HepG2 (cell line): ENCODE data around the gene NT5DC1. TPM values are rescaled to one million over a fixed set of nuclear protein-coding genes. Genes with fewer than 3 reads are reported as not detected.

Source experiments
- ATAC-seq: fragments of 200-7000 bp; cut with Tn5 transposase; 3 replicates; pipeline ENCODE4 v1.9.1; 2020; ENCODE audit warnings: mild to moderate bottlenecking, moderate library complexity
- BruUV-seq: library from RNA; stranded (reverse); fragments of 400-500 nt; replicated peaks from 2 replicates; lab custom pipeline; 2021; lab: Mats Ljungman, UMichigan
- CTCF ChIA-PET: fragments of 300-600 bp; formaldehyde crosslinking; extraction: SDS; loops from one replicate; lab custom pipeline; 2021; ENCODE audit warnings: low total read pairs, inconsistent platforms, low intra/inter-chr PET ratio; lab: Yijun Ruan, JAX
- POLR2A ChIA-PET: fragments of 350-600 bp; sonication (Branson Sonifier 250); formaldehyde crosslinking; loops from one replicate; lab custom pipeline; 2020; ENCODE audit warnings: antibody characterized with exemption, inconsistent platforms; lab: Yijun Ruan, JAX
- DNase-seq: peaks from one replicate; pipeline ENCODE4 v3.0.0-alpha.2; 2015; ENCODE audit warnings: low spot score
- FAIRE-seq: peaks from 3 replicates; lab custom pipeline; 2011; peaks lifted over from hg19 to GRCh38; lab: Jason Lieb, UNC
- H2AFZ ChIP-seq: one replicate; pipeline ENCODE4 v1.6.1; 2011; ENCODE audit warnings: low read length, inconsistent platforms
- H3K27ac ChIP-seq: fragments of 300-600 bp; 3 replicates; pipeline ENCODE4 v1.8.0; 2011; ENCODE audit warnings: mixed run types, mild to moderate bottlenecking, mixed read lengths, low read length, inconsistent platforms; ENCODE audit not compliant: insufficient read depth; ENCODE audit errors: extremely low read length
- H3K27me3 ChIP-seq, 2 experiments: fragments of 200-600 bp in 1 of 2; 2 replicates in 1 of 2; 3 replicates in 1 of 2; pipeline versions ENCODE4 v1.6.0 to v1.8.0; 2011; ENCODE audit warnings: low read length in 2 of 2, mild to moderate bottlenecking in 2 of 2, moderate library complexity in 2 of 2, inconsistent platforms in 1 of 2; ENCODE audit not compliant: insufficient read depth in 2 of 2, control insufficient read depth in 1 of 2
- H3K36me3 ChIP-seq, 2 experiments: fragments of 200-600 bp in 1 of 2; replicated peaks in 1 of 2; 2 replicates in 1 of 2; 3 replicates in 1 of 2; pipeline versions ENCODE4 v1.5.1 to v1.8.0; 2011; ENCODE audit warnings: low read length in 2 of 2, inconsistent platforms in 1 of 2; ENCODE audit not compliant: insufficient read depth in 2 of 2, control insufficient read depth in 1 of 2
- H3K4me1 ChIP-seq: 2 replicates; pipeline ENCODE4 v1.5.1; 2012; ENCODE audit warnings: low read length, inconsistent platforms; ENCODE audit not compliant: insufficient read depth
- H3K4me2 ChIP-seq: 2 replicates; pipeline ENCODE4 v1.6.0; 2011; ENCODE audit warnings: low read depth, low read length, inconsistent platforms
- H3K4me3 ChIP-seq, 3 experiments: fragments of 200-600 bp in 1 of 3; sonication (generic), shearing (Covaris generic) in 1 of 3; replicated peaks in 1 of 3; 2 replicates each; pipeline ENCODE4 v1.5.1; 2011 to 2016; ENCODE audit warnings: low read length in 3 of 3, inconsistent platforms in 2 of 3, low read depth in 2 of 3, mild to moderate bottlenecking in 2 of 3, control low read depth in 1 of 3, mixed read lengths in 1 of 3; ENCODE audit not compliant: insufficient read depth in 1 of 3
- H3K79me2 ChIP-seq: one replicate; pipeline ENCODE4 v1.6.1; 2011; ENCODE audit warnings: low read length, inconsistent platforms; ENCODE audit not compliant: insufficient read depth
- H3K9ac ChIP-seq: 2 replicates; pipeline ENCODE4 v1.6.0; 2011; ENCODE audit warnings: mild to moderate bottlenecking, low read depth, low read length, inconsistent platforms; ENCODE audit not compliant: insufficient read depth
- H3K9me3 ChIP-seq: 2 replicates; pipeline ENCODE4 v1.5.1; 2012; ENCODE audit warnings: mild to moderate bottlenecking, low read length
- H4K20me1 ChIP-seq: 2 replicates; pipeline ENCODE4 v1.6.0; 2011; ENCODE audit warnings: inconsistent platforms, mild to moderate bottlenecking, low read length, moderate library complexity; ENCODE audit not compliant: insufficient read depth
- ATF7 ChIP-seq, 2 experiments: fragments of 450-650 bp in 1 of 2; sonication (generic) in 1 of 2; formaldehyde crosslinking in 1 of 2; IDR thresholded peaks; 2 replicates each; pipeline versions ENCODE4 v1.4.0 to v1.6.1; 2016 to 2020; ENCODE audit warnings: antibody characterized with exemption in 1 of 2, mild to moderate bottlenecking in 1 of 2, missing genetic modification reagents in 1 of 2
- HMG20A ChIP-seq: IDR thresholded peaks from 2 replicates; pipeline ENCODE4 v1.6.1; 2016; ENCODE audit warnings: borderline replicate concordance
- KAT7 ChIP-seq: IDR thresholded peaks from 2 replicates; pipeline ENCODE4 v1.6.1; 2018; ENCODE audit warnings: borderline replicate concordance, missing compliant biosample characterization
- SKI ChIP-seq: fragments of 450-650 bp; IDR thresholded peaks from one replicate; pipeline ENCODE4 v1.6.1; 2018; ENCODE audit warnings: mild to moderate bottlenecking; ENCODE audit not compliant: partially characterized antibody
- SP1 ChIP-seq, 2 experiments: fragments of 450-650 bp in 1 of 2; sonication (generic) in 1 of 2; formaldehyde crosslinking in 1 of 2; IDR thresholded peaks; 2 replicates each; pipeline versions ENCODE4 v1.4.0 to v1.6.1; 2016 to 2020; ENCODE audit warnings: missing genetic modification reagents in 1 of 2
- SYNCRIP ChIP-seq: fragments of 200-400 bp; formaldehyde crosslinking; IDR thresholded peaks from 2 replicates; pipeline ENCODE4 v1.6.1; 2018; ENCODE audit warnings: mild to moderate bottlenecking, low read depth, low read length; ENCODE audit not compliant: insufficient read depth
- YEATS2 ChIP-seq: sonication (generic); formaldehyde crosslinking; IDR thresholded peaks from 2 replicates; pipeline ENCODE4 v1.4.0; 2020; ENCODE audit warnings: missing genetic modification reagents, borderline replicate concordance
- ZNF432 ChIP-seq: sonication (generic); formaldehyde crosslinking; IDR thresholded peaks from 2 replicates; pipeline ENCODE4 v1.5.0; 2020; ENCODE audit warnings: missing genetic modification reagents, mild to moderate bottlenecking, borderline replicate concordance
- ZNF569 ChIP-seq: sonication (generic); formaldehyde crosslinking; IDR thresholded peaks from 2 replicates; pipeline ENCODE4 v1.5.0; 2020; ENCODE audit warnings: mild to moderate bottlenecking, missing genetic modification reagents, moderate library complexity, borderline replicate concordance
- ZSCAN9 ChIP-seq: IDR thresholded peaks from 2 replicates; pipeline ENCODE4 v1.6.1; 2016; ENCODE audit warnings: borderline replicate concordance
- WGBS: methylation state at CpG from one replicate; pipeline ENCODE4 v1.1.6; 2017; ENCODE audit warnings: low lambda C conversion rate; 5-methylcytosine and 5-hydroxymethylcytosine counted together
- in situ Hi-C: cut with HindIII; loops from 2 replicates; pipeline ENCODE4 v1.10.0; 2017; ENCODE audit warnings: low pct_unique_long_range_greater_than_20kb; ENCODE audit not compliant: extremely low pct_ligation_motif_present
- intact Hi-C: fragments of 100-400 bp; cut with micrococcal nuclease; formaldehyde crosslinking; loops from one replicate; pipeline ENCODE4 v1.10.0; 2022; ENCODE audit not compliant: unreplicated experiment
- polyA plus RNA-seq, 8 experiments: library from polyadenylated mRNA; depleted of rRNA in 3 of 8; stranded (reverse) in 7 of 8; unstranded in 1 of 8; fragments of >200 nt; fragmentation: Illumina TruSeq in 4 of 8; extraction: Trizol in 4 of 8; gene quantifications; 2 replicates each; pipeline versions ENCODE4 v1.2.1 to v1.2.3, GENCODE V29; 2011 to 2016; ENCODE audit warnings: low read depth in 4 of 8, missing spikeins in 1 of 8, mixed read lengths in 1 of 8; ENCODE audit not compliant: insufficient read depth in 1 of 8
- total RNA-seq, 5 experiments: library from RNA; depleted of rRNA; stranded (reverse); fragments of >200 nt; fragmentation: Illumina TruSeq; extraction: Trizol; gene quantifications; 2 replicates each; pipeline ENCODE4 v1.2.3, GENCODE V29; 2016; ENCODE audit warnings: low read depth in 1 of 5
- TF ChIP-seq, protein P1 (sequence below): sonication (generic); formaldehyde crosslinking; IDR thresholded peaks from 2 replicates; pipeline ENCODE4 v1.5.1; 2020; ENCODE audit warnings: missing genetic modification reagents, mild to moderate bottlenecking, borderline replicate concordance
- TF ChIP-seq, protein P2 (sequence below): sonication (generic); formaldehyde crosslinking; IDR thresholded peaks from 2 replicates; pipeline ENCODE4 v1.4.0; 2020; ENCODE audit warnings: missing genetic modification reagents, borderline replicate concordance
- TF ChIP-seq, protein P3 (sequence below): IDR thresholded peaks from 2 replicates; pipeline ENCODE4 v1.6.1; 2016; ENCODE audit warnings: low read depth, missing genetic modification reagents, missing compliant biosample characterization

The NT5DC1 gene
- total and polyA plus RNA-seq, 2 of the 13 experiments (the other 11 are each of a cell fraction or from before 2014, with no cell fraction given), result 27.0 to 56.1 TPM

DNA sequence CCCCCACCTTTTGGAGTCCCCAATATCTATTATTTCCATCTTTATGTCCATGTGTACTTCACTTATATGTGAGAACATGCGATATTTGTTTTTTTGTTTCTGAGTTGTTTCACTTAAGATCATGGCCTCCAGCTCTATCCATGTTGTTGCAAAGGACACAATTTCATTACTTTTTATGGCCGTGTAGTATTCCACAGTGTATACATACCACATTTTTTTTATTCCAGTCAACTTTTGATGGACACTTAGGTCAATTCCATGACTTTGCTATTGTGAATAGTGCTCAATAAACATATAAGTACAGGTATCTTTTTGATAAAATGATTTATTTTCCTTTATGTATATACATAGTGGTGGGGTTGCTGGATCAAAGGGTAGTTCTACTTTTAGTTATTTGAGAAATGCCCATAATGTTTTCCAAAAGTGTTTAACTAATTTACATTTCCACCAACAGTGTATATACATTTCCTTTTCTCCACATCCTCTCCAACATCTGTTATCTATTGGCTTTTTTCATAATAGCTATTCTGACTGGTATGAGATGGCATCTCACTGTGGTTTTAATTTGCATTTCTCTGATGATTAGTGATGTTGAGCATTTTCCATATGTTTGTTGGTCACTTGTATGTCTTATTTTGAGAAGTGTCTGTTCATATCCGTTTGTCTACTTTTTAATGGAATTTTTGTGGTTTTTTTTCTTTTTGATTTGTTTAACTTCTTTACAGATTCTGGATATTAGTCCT lies 59.3 kb downstream of the NT5DC1 start:
- FAIRE-seq (no peak), ATAC-seq (no peak), DNase-seq (no peak)
- Histone ChIP-seq H3K27me3 (no peaks in the 10 kb centered on the region), H3K79me2 (no peaks in the 10 kb centered on the region), H2AFZ (no peak overlapping the region), H3K4me2 (no peak overlapping the region), H3K36me3 (no peaks in the 10 kb centered on the region), H4K20me1 (no peaks in the 10 kb centered on the region), H3K9me3 (no peaks in the 10 kb centered on the region), H3K27ac (no peak overlapping the region), H3K9ac (no peak overlapping the region), H3K4me1 (no peaks in the 10 kb centered on the region), H3K4me3 (no peak overlapping the region)
- in situ Hi-C loops (no loop called here), intact Hi-C loops (no loop called here)
- WGBS, result 97% methylated on average over 3 of the region's 3 CpGs
- CTCF ChIA-PET, result no interaction called here
- POLR2A ChIA-PET, result no interaction called here
- BruUV-seq, result no TSS peak
- no peak for TF ChIP-seq HMG20A (CRISPR knock-in tag)
- TF ChIP-seq, protein P1, sequence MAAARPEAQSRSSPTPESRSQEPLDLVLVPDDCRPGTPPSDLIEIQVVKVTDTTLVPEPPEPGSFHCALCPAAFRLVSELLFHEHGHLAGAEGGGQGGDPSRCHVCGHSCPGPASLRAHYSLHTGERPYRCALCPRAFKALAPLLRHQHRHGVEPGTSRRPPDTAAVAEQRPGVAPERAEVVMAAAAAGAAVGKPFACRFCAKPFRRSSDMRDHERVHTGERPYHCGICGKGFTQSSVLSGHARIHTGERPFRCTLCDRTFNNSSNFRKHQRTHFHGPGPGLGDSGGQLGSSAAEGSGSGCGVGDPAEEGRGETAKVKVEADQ (CRISPR knock-in tag), result no peak
- no peak for TF ChIP-seq SYNCRIP
- TF ChIP-seq ZNF432, result no peak
- no peak for TF ChIP-seq ATF7 (IDR thresholded peaks at IDR 0.05)
- no peak for TF ChIP-seq ATF7 (CRISPR knock-in tag; IDR thresholded peaks at IDR 0.05)
- TF ChIP-seq YEATS2 (CRISPR knock-in tag), result no peak
- TF ChIP-seq KAT7 (CRISPR knock-in tag), result no peak
- TF ChIP-seq, protein P2, sequence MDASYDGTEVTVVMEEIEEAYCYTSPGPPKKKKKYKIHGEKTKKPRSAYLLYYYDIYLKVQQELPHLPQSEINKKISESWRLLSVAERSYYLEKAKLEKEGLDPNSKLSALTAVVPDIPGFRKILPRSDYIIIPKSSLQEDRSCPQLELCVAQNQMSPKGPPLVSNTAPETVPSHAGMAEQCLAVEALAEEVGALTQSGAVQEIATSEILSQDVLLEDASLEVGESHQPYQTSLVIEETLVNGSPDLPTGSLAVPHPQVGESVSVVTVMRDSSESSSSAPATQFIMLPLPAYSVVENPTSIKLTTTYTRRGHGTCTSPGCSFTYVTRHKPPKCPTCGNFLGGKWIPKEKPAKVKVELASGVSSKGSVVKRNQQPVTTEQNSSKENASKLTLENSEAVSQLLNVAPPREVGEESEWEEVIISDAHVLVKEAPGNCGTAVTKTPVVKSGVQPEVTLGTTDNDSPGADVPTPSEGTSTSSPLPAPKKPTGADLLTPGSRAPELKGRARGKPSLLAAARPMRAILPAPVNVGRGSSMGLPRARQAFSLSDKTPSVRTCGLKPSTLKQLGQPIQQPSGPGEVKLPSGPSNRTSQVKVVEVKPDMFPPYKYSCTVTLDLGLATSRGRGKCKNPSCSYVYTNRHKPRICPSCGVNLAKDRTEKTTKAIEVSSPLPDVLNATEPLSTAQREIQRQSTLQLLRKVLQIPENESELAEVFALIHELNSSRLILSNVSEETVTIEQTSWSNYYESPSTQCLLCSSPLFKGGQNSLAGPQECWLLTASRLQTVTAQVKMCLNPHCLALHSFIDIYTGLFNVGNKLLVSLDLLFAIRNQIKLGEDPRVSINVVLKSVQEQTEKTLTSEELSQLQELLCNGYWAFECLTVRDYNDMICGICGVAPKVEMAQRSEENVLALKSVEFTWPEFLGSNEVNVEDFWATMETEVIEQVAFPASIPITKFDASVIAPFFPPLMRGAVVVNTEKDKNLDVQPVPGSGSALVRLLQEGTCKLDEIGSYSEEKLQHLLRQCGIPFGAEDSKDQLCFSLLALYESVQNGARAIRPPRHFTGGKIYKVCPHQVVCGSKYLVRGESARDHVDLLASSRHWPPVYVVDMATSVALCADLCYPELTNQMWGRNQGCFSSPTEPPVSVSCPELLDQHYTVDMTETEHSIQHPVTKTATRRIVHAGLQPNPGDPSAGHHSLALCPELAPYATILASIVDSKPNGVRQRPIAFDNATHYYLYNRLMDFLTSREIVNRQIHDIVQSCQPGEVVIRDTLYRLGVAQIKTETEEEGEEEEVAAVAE, result no peak
- no peak for TF ChIP-seq SP1 (IDR thresholded peaks at IDR 0.05)
- TF ChIP-seq SP1 (CRISPR knock-in tag; IDR thresholded peaks at IDR 0.05), result no peak
- TF ChIP-seq ZSCAN9 (CRISPR knock-in tag), result no peak
- TF ChIP-seq ZNF569 (CRISPR knock-in tag), result no peak
- TF ChIP-seq, protein P3, sequence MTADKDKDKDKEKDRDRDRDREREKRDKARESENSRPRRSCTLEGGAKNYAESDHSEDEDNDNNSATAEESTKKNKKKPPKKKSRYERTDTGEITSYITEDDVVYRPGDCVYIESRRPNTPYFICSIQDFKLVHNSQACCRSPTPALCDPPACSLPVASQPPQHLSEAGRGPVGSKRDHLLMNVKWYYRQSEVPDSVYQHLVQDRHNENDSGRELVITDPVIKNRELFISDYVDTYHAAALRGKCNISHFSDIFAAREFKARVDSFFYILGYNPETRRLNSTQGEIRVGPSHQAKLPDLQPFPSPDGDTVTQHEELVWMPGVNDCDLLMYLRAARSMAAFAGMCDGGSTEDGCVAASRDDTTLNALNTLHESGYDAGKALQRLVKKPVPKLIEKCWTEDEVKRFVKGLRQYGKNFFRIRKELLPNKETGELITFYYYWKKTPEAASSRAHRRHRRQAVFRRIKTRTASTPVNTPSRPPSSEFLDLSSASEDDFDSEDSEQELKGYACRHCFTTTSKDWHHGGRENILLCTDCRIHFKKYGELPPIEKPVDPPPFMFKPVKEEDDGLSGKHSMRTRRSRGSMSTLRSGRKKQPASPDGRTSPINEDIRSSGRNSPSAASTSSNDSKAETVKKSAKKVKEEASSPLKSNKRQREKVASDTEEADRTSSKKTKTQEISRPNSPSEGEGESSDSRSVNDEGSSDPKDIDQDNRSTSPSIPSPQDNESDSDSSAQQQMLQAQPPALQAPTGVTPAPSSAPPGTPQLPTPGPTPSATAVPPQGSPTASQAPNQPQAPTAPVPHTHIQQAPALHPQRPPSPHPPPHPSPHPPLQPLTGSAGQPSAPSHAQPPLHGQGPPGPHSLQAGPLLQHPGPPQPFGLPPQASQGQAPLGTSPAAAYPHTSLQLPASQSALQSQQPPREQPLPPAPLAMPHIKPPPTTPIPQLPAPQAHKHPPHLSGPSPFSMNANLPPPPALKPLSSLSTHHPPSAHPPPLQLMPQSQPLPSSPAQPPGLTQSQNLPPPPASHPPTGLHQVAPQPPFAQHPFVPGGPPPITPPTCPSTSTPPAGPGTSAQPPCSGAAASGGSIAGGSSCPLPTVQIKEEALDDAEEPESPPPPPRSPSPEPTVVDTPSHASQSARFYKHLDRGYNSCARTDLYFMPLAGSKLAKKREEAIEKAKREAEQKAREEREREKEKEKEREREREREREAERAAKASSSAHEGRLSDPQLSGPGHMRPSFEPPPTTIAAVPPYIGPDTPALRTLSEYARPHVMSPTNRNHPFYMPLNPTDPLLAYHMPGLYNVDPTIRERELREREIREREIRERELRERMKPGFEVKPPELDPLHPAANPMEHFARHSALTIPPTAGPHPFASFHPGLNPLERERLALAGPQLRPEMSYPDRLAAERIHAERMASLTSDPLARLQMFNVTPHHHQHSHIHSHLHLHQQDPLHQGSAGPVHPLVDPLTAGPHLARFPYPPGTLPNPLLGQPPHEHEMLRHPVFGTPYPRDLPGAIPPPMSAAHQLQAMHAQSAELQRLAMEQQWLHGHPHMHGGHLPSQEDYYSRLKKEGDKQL, result no peak
- TF ChIP-seq SKI, result no peak
